GM21390 (cell line): ENCODE data around the gene CD63.

Experiments used
- ATAC-seq: cut with Tn5 transposase; IDR thresholded peaks from one replicate; pipeline ENCODE4 v1.9.1; 2021; ENCODE audit not compliant: unreplicated experiment

The CD63 gene

DNA sequence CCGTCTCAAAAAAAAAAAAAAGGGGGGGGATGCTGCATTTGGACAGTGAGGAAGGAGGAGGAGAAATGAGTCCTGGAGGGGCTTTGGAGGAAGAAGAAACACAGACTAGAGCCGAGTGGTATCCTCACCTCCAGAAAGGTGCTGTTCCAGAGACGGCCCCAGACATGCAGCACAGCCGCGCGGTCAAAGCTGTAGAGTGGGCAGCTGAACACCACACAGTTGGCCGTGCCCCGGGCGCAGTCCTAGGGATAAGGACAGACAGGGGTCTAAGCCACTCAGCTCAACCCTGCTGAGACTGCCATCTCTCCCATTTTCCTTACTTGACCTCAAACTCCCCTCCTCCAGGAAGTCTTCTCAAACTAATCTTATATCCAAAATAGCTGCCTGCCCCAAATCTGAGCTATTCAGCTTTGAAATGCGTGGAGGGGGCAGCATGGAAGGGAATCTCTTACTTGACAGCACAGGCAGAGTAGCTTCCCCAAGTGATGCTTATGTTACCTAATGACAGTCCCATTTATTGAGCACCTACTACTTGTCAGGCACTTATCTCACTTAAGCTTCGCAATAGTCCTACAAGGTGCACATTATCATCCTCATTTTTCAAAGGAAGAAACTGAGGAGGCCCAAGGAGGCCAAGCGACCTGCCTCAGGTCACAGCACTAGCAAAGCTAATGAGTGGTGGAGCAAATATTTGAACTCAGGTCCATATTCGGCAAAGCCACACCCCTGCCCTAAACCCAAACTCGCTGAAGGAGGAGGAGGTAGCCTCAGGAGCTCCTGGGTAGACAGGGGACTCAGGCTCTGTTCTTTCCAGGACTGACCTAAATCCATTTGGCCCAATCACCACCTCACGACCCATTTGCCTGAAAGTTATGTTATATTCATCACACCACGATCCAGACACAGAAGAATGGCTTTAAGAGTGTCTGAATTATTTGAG is 39.8 kb downstream of the CD63 start:
- ATAC-seq, result no peak

DNA sequence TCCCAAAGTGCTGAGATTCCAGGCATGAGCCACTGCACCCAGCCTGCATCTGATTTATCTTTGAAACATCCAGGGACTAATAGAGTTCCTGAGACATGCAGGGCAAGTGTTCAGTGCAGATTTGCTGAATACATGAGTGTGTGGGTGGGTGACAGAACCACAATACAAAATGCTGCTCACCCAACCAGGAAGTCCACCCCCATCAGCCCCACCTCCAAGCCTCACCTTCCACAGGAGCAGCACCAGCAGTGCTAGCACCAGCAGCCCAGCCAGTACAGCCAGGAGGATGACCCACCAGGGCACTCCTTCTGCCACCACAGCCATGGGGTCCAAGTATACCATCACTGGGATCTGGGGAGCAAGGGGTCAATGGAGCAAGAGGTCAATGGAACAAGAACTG is 41.1 kb downstream of the CD63 start:
- ATAC-seq, result no peak

DNA sequence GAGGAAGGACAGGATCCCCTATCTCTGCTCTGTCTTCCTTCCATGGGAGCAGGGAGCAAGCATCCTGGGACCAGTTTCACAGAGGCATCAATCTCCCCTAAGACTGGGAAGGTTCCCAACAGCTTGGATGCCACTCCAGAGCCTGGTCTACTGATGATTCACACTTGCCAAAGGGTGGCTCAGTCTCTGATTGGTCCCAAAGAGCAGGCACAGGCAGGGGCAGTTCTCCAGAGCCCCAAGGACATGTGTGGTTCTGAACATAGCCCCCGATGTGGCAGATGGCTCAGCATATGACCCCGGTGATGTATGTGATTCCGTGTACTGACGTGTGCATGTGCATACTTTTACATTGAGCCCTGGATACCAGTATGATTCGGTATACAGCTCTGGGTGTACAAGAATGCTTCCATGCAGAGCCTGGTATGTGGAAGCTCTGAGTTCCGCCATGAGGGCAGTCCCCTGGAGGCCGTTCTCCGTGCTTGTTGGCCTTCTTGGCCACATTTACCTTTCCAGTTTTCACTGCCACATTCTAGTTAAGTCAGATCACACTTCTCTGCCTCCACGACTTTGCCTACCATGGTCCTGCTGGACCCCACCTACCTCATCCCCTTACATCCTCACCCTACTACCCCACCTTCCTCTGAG is 42.3 kb downstream of the CD63 start:
- no peak for ATAC-seq

DNA sequence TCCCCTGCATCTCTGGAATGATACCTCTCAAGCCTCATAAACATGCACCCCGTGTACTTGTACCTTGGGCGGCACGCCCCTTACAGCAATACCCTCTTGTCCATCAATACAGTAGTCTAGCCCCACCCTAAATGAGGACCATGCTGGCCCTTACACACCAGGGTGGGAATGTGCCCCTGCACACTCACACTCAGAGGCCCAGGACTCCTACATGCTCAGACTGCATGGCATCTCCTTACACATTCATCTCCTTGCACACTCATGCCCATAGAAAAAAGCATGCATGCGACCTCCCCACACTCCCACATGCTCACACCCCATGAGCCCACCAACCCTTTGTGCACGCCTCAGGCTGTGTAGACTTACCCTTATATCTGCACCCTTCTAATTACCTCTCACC is 43.1 kb downstream of the CD63 start:
- no peak for ATAC-seq

- no peak for ATAC-seq
Measured at GRCh38 chr12:55684761-55685370, 43.9 kb downstream of the CD63 start.

- ATAC-seq, result no peak
Measured at GRCh38 chr12:55683676-55684075, 45.1 kb downstream of the CD63 start.

DNA sequence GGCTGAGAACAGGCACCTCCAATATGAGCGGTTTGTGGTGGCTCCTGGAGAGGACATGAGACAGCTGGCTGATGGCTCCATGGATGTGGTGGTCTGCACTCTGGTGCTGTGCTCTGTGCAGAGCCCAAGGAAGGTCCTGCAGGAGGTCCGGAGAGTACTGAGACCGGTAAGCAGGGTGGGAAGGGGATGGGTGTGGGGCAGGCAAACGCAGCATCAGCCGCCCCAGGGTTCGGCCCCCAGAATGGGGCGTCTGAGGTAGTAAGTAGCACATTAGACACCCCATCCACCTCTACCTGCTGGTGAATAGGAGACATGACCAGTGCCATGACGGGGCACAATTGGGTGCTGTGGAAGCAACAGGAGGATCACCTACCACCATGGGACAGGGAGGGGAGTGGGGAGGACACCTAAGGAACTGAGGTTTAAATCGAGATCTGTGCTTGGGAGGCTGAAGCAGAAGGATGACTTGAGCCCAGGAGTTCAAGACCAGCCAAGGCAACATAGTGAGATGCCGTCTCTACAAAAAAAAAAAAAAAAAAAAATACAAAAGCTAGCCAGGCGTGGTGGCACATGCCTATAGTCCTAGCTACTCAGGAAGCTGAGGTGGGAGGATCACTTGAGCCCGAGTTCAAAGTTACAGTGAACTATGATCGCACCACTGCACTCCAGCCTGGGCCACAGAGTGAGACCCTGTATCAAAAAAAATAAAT is 46.6 kb downstream of the CD63 start:
- ATAC-seq, result no peak

DNA sequence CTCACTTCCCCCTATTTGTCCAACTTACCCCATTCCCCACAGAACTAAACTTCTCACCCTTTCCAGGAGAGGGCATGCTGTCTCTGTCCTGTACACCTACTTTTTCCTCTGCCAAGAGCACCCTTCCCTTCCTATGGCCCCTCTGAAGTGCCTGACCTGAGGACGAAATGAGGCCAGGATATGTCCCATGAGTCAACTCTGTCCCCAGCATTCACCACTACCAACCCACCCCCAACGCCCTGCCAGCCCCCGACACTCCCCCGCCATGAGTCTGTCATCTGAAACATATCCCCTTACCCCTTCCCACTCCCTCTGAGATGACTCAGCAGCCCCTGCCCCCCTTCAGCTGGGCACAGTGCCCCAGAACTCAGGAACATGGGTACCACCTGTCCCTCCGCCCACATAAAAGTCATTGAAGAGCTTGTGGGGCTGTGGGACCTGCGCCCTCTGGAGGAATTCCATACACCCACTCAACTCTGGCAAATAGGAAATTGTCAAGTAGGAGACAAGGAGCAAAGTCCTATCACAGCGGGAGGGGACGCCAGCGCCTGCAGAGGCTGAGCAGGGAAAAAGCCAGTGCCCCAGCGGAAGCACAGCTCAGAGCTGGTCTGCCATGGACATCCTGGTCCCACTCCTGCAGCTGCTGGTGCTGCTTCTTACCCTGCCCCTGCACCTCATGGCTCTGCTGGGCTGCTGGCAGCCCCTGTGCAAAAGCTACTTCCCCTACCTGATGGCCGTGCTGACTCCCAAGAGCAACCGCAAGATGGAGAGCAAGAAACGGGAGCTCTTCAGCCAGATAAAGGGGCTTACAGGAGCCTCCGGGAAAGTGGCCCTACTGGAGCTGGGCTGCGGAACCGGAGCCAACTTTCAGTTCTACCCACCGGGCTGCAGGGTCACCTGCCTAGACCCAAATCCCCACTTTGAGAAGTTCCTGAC is 47.4 kb downstream of the CD63 start:
- no peak for ATAC-seq

- ATAC-seq, result no peak
Measured at GRCh38 chr12:55679691-55680090, 49.1 kb downstream of the CD63 start.

- ATAC-seq, result no peak
Measured at GRCh38 chr12:55676707-55677106, 52.1 kb downstream of the CD63 start.

- ATAC-seq, result no peak
Measured at GRCh38 chr12:55675666-55676065, 53.1 kb downstream of the CD63 start.
